CD4-positive, alpha-beta T cell treated with Interleukin-15 for 4 hours (primary cell): ENCODE data around the gene MUC4.
"Not testable (repeated sequence)": the region's sequence is repeated elsewhere in the genome, so short reads cannot be mapped to it uniquely, and the experiment has no call there.

Source experiments
- DNase-seq: peaks from one replicate; pipeline ENCODE4 v3.0.0-alpha.2; 2020; ENCODE audit warnings: low spot score

The MUC4 gene

GRCh38 chr3:195813916-195814640 is 2.3 kb upstream of the MUC4 start:
- DNase-seq = no peak

- DNase-seq = no peak
Measured at GRCh38 chr3:195812366-195812765, 637 bp upstream of the MUC4 start.

DNA sequence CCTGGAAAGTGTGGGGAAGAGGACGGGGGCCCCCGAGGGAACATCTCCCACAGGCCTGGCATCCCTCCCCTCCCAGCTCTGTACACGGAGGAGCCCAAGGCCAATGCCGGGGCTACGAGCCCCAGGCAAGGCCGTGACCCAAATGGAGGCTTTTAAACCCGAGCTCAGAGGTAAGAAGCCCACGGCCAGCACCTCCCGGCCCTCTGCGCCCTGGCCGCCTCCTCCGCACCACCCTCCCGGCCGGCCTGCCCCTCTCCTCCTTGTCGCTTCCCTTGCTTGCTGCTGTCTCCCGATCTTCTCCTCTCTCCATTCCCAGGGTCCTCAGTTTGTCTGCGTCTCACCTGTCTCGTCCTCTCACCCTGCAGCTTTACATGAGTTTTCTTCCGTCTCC is 1.3 kb downstream of the MUC4 start:
- DNase-seq = no peak

GRCh38 chr3:195809796-195810454 is 1.8 kb downstream of the MUC4 start:
- no peak for DNase-seq

DNA sequence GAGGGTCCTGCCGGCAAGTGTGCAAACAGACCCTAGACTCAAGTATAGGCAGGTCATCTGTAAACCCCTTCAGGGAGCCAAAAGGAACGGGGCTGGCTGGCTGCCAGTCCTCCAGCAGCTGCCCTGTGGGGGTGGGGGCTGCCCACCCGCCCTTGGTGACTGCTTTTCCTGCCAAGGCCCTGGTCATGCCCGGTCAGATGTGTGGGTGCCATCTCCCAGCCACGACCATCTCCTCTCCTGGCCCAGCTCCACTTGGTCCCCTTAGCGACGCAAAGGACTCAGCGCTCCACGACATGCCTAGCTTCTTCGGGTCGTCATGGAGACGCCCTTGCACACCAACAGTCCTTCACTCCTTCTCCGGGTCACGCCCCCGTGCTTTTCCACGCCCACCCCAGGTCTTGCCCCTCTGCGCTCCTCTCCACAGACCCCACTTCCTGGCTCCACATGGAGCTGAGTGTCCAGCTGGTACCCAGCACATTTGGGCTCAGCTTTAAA is 2.4 kb downstream of the MUC4 start:
- no peak for DNase-seq

DNA sequence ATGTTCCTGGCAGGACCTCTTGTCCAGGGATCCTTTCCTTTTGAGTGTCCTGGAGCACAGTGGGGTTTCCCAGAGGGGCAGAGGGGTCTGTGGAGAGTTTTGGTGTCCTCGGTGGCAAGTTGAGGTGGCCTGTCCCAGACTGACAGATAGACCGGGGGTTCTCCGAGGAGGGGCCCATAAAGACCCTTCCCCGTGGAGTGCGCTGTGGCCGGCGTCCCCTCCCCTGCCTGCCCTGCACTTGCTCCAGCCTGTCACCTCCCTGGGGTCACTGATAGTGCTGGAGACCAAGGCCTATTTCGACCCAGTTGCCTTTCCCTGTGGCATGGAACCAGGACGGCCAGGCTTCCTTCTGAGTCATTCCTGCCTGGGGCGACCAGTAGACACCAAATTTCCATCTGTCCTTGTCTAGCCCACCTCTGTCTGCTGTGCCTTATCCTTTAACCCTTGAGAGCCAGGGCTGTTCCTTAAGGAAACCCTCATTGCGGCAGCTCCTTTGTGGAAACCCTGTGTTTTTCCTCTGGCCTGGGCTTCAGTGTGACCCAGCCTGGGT is 2.9 kb downstream of the MUC4 start:
- DNase-seq = no peak

DNA sequence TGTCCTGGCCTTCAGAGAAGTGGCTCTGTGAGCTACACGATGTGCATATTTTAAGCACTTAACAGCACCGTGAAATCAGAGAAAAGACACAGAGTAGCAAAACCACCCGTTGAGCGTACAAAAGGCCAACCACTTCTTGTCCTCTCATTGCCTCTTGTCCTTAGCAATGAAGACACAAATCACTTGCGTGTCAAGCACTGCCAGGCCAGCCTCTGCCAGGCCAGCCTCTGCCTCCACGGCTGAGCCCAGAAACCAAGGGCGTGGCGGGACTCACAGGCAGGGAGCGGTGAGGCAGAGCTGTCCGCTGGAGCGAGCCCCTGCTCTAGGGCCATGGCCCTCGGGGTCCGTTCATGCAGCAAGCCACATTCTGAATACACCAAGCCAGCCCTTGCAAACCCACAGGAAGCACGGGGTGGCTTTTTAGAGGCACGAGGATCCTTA is 4.0 kb downstream of the MUC4 start:
- no peak for DNase-seq

DNA sequence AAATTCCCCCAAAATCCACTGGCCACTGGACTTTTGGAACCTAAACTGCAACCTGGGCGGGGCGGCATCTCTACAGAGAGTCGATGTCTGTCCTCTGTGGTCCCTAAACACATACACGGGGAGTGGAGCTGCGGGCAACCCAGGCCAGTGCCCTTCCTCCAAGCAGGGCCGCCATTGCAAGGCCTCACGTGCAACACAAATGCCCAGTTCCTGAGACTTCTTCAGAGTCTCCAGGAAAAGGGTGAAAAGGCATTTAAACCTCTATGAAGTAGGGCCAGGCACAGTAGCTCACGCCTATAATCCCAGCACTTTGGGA is 4.9 kb downstream of the MUC4 start:
- DNase-seq = no peak

DNA sequence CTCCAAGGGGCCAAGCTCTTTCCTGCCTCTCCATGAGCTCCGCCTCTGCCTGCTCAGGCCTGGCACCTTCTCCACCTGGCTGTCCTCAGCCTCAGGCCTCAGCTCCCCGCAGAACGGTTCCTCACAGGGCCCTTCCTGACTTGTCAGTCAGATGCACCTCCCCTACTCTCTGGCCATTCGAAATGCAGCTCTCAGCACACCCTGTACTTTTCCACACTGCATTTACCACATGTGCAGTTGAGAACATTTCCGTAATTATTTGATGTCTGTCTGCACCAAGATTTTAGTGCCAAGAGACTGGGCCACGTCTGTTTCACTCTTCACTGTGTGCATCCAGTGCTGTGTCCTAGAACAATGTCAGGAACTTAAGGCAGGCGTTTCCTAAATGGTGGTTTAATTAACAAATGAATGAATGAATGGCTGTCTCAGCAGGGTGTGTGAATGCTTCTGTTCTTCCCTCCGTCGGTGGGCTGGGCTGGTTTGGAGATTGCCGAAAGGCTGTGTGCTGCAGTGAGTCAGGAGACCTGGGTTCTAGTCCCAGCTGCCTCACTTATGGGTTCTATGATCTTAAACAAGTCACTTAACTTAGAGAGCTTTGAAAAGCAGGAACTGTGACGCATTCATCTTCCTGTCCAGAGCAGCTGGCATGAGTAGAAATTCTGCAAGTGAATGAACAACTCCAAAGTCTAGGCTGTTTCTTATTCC is 5.4 kb downstream of the MUC4 start:
- no peak for DNase-seq

DNA sequence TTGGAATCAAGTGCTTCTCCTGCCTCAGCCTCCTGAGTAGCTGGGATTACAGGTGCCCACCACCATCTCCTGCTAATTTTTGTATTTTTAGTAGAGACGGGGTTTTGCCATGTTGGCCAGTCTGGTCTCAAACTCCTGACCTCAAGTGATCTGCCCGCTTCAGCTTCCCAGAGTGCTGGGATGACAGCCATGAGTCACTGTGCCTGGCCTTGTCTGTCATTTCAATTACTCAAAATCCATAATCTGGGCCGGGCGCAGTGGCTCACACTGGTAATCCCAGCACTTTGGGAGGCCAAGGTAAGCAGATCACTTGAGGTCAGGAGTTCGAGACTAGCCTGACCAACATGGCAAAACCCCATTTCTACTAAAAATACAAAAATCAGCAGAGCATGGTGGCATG is 6.1 kb downstream of the MUC4 start:
- DNase-seq = not testable (repeated sequence)

GRCh38 chr3:195805181-195805580 is 6.5 kb downstream of the MUC4 start:
- DNase-seq = no peak

- no peak for DNase-seq
Measured at GRCh38 chr3:195803289-195803908, 8.3 kb downstream of the MUC4 start.

DNA sequence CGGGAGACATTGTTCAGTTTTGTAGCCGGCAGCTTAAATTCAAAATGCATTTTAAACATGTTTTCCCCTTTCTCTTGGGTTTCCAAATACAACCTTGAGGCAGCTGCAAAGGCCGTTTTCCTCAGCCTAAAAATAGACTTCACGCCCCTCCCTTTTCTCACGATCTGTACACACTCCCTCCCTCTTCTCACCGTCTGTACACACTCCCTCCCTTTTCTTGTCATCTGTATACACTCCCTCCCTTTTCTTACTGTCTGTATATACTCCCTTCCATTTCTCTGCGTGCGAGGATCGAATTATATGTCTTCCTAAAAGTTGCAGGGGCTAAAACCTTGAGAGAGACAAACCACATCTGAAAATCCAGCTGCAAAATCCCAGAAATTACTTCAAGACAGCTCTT is 8.9 kb downstream of the MUC4 start:
- DNase-seq = no peak

- peak; percentile 43 for DNase-seq
Measured at GRCh38 chr3:195802261-195802701, 9.4 kb downstream of the MUC4 start.

- no peak for DNase-seq
Measured at GRCh38 chr3:195801251-195802183, 10.2 kb downstream of the MUC4 start.

DNA sequence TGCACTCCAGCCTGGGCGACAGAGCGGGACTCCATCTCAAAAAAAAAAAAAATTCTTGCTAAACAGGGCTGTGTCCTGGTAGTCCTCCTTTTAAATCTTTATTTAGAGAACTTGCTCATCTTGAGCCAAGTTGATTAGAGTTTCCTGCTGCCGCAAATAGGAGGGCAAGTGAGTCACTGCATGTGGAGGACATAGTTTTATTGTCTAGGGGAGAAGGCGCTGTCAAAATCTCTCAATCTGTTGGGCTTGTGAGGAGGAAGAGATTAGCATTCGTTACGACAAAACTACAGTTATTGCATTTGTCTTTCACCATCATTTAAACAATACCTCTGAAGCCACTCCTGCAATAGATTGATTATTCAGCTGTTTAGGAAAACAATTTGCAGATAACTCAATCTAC is 11.5 kb downstream of the MUC4 start:
- no peak for DNase-seq

DNA sequence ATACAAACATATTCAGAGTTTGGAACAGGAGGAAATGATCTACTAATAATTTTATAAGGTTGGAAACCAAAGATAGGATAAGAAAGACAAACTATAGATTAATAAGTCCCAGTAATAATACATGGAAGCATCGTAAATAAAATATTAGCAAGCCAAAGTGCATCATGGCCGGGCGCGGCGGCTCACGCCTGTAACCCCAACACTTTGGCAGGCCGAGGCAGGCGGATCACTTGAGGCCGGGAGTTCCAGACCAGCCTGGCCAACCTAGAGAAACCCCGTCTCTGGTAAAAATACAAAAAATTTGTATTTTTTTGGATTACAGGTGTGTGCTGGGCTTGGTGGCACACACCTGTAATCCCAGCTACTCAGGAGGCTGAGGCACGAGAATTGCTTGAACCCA is 14.9 kb downstream of the MUC4 start:
- no peak for DNase-seq

- no peak for DNase-seq
Measured at GRCh38 chr3:195794708-195795107, 17.0 kb downstream of the MUC4 start.

DNA sequence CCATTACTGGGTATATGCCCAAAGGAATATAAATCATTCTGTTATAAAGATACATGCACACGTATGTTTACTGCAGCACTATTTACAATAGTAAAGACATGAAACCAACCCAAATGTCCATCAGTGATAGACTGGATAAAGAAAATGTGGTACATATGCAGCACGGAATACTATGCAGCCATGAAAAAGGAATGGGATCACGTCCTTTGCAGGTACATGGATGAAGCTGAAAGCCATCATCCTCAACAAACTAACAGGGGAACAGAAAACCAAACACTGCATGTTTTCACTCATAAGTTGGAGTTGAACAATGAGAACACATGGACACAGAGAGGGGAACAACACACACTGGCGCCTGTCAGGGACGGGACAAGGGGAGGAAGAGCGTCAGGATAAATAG is 19.1 kb downstream of the MUC4 start:
- not testable (repeated sequence) for DNase-seq

- no peak for DNase-seq
Measured at GRCh38 chr3:195790901-195791300, 20.8 kb downstream of the MUC4 start.
